GM23338 (cell line): Measurements from ENCODE around the gene CNTNAP2. TPM values are rescaled to one million over a fixed set of nuclear protein-coding genes. Genes with fewer than 3 reads are reported as not detected.

Source experiments
- ATAC-seq: fragments of 200-7000 bp; cut with Tn5 transposase; 3 replicates; pipeline ENCODE4 v1.9.1; 2020
- DNase-seq: peaks from one replicate; pipeline ENCODE4 v3.0.0-alpha.2; 2015; ENCODE audit warnings: low spot score
- H2AFZ ChIP-seq: fragments of 200-600 bp; sonication (generic); 2 replicates; pipeline ENCODE4 v1.8.0; 2016; ENCODE audit warnings: antibody characterized with exemption, mild to moderate bottlenecking, moderate library complexity
- H3F3A ChIP-seq: fragments of 200-600 bp; sonication (generic); replicated peaks from 2 replicates; pipeline ENCODE4 v1.8.0; 2017; ENCODE audit warnings: antibody characterized with exemption, mixed run types, low read depth
- H3K27ac ChIP-seq: fragments of 200-600 bp; sonication (generic); 2 replicates; pipeline ENCODE4 v1.6.1; 2016; ENCODE audit warnings: low read depth
- H3K27me3 ChIP-seq: fragments of 200-600 bp; sonication (generic); 2 replicates; pipeline ENCODE4 v1.8.0; 2016; ENCODE audit warnings: mild to moderate bottlenecking, mixed run types, moderate library complexity; ENCODE audit not compliant: insufficient read depth
- H3K36me3 ChIP-seq: fragments of 200-600 bp; sonication (generic); 2 replicates; pipeline ENCODE4 v1.8.0; 2016; ENCODE audit warnings: mild to moderate bottlenecking; ENCODE audit not compliant: insufficient read depth
- H3K4me1 ChIP-seq: fragments of 200-600 bp; sonication (generic); 2 replicates; pipeline ENCODE4 v1.8.0; 2016; ENCODE audit warnings: mild to moderate bottlenecking, moderate library complexity; ENCODE audit not compliant: insufficient read depth
- H3K4me2 ChIP-seq: fragments of 200-600 bp; sonication (generic); 2 replicates; pipeline ENCODE4 v1.7.1; 2017; ENCODE audit warnings: mixed run types
- H3K4me3 ChIP-seq: fragments of 200-600 bp; sonication (generic); 2 replicates; pipeline ENCODE4 v1.6.1; 2016; ENCODE audit warnings: mixed run types
- H3K79me2 ChIP-seq: fragments of 200-600 bp; sonication (generic); replicated peaks from 2 replicates; pipeline ENCODE4 v1.8.0; 2017; ENCODE audit warnings: mild to moderate bottlenecking; ENCODE audit not compliant: insufficient read depth
- H3K9me2 ChIP-seq: fragments of 200-600 bp; sonication (generic); 2 replicates; pipeline ENCODE4 v1.8.0; 2017; ENCODE audit not compliant: insufficient read depth
- H4K20me1 ChIP-seq: fragments of 200-600 bp; sonication (generic); replicated peaks from 2 replicates; pipeline ENCODE4 v1.8.0; 2017; ENCODE audit warnings: mild to moderate bottlenecking; ENCODE audit not compliant: insufficient read depth
- H3K27ac Mint-ChIP-seq: 2 replicates; pipeline ENCODE4 v1.8.0; 2020; ENCODE audit warnings: inconsistent platforms, mild to moderate bottlenecking, moderate library complexity, mixed read lengths
- H3K27me3 Mint-ChIP-seq: 3 replicates; pipeline ENCODE4 v1.8.0; 2022; ENCODE audit warnings: low read depth, mild to moderate bottlenecking, moderate library complexity, mixed read lengths, inconsistent platforms; ENCODE audit not compliant: insufficient read depth, poor library complexity
- H3K36me3 Mint-ChIP-seq: 3 replicates; pipeline ENCODE4 v1.8.0; 2021; ENCODE audit warnings: low read depth, mild to moderate bottlenecking, inconsistent platforms, moderate library complexity, mixed read lengths
- H3K4me1 Mint-ChIP-seq: 3 replicates; pipeline ENCODE4 v1.8.0; 2020; ENCODE audit warnings: mild to moderate bottlenecking, inconsistent platforms, mixed read lengths
- H3K4me3 Mint-ChIP-seq: 3 replicates; pipeline ENCODE4 v1.8.0; 2021; ENCODE audit warnings: moderate library complexity, mild to moderate bottlenecking, inconsistent platforms, mixed read lengths
- H3K9me3 Mint-ChIP-seq: 3 replicates; pipeline ENCODE4 v1.8.0; 2020; ENCODE audit warnings: moderate library complexity, mild to moderate bottlenecking, inconsistent platforms, mixed read lengths
- CREB1 ChIP-seq: fragments of 250-450 bp; sonication (Bioruptor Pico); IDR thresholded peaks from 2 replicates; pipeline ENCODE4 v1.5.0; 2020; ENCODE audit warnings: low read depth, mild to moderate bottlenecking, moderate library complexity
- CTCF ChIP-seq, 2 experiments: fragments of 200-600 bp in 1 of 2; sonication (generic) in 1 of 2; conservative IDR thresholded peaks; 2 replicates each; pipeline versions ENCODE4 v1.5.1 to v1.6.1; 2016 to 2017; ENCODE audit warnings: antibody characterized with exemption in 2 of 2, low read depth in 2 of 2, mild to moderate bottlenecking in 2 of 2, moderate library complexity in 1 of 2
- ETS1 ChIP-seq: IDR thresholded peaks from 2 replicates; pipeline ENCODE4 v1.6.1; 2016; ENCODE audit warnings: antibody characterized with exemption
- EZH2 ChIP-seq: fragments of 200-600 bp; sonication (generic); IDR thresholded peaks from one replicate; pipeline ENCODE4 v1.8.0; 2017; ENCODE audit warnings: antibody characterized with exemption, mild to moderate bottlenecking, low read depth; ENCODE audit not compliant: unreplicated experiment
- EZH2phosphoT487 ChIP-seq: fragments of 200-600 bp; sonication (generic); IDR thresholded peaks from one replicate; pipeline ENCODE4 v1.8.1; 2018; ENCODE audit warnings: antibody characterized with exemption; ENCODE audit not compliant: unreplicated experiment
- JUNB ChIP-seq: IDR thresholded peaks from one replicate; pipeline ENCODE4 v1.6.1; 2016; ENCODE audit warnings: antibody characterized with exemption; ENCODE audit not compliant: unreplicated experiment
- NANOG ChIP-seq: IDR thresholded peaks from 2 replicates; pipeline ENCODE4 v1.6.1; 2016; ENCODE audit warnings: antibody characterized with exemption, borderline replicate concordance
- POLR2AphosphoS5 ChIP-seq: IDR thresholded peaks from 2 replicates; pipeline ENCODE4 v1.6.1; 2016; ENCODE audit warnings: antibody characterized with exemption, low read depth
- REST ChIP-seq: IDR thresholded peaks from one replicate; pipeline ENCODE4 v1.6.1; 2018; ENCODE audit warnings: antibody characterized with exemption; ENCODE audit not compliant: unreplicated experiment
- STAT1 ChIP-seq: IDR thresholded peaks from one replicate; pipeline ENCODE4 v1.6.1; 2016; ENCODE audit warnings: antibody characterized with exemption; ENCODE audit not compliant: unreplicated experiment
- ZNF114 ChIP-seq: fragments of 250-450 bp; sonication (Bioruptor Pico); IDR thresholded peaks from 2 replicates; pipeline ENCODE4 v1.5.0; 2020; ENCODE audit warnings: mild to moderate bottlenecking, moderate library complexity
- ZNF331 ChIP-seq: fragments of 250-450 bp; sonication (Bioruptor Pico); IDR thresholded peaks from 2 replicates; pipeline ENCODE4 v1.5.0; 2020; ENCODE audit warnings: low read depth, mild to moderate bottlenecking, moderate library complexity
- ZNF462 ChIP-seq: fragments of 250-450 bp; sonication (Bioruptor Pico); IDR thresholded peaks from 2 replicates; pipeline ENCODE4 v1.5.0; 2020; ENCODE audit warnings: mild to moderate bottlenecking, moderate library complexity
- polyA plus RNA-seq: library from polyadenylated mRNA; unstranded; fragments of >200 nt; fragmentation: Nextera tagmentation; extraction: Ambion mirVana; gene quantifications from 2 replicates; pipeline ENCODE4 v1.2.1, GENCODE V29; 2016
- total RNA-seq: library from RNA; depleted of rRNA; stranded (reverse); fragments of >200 nt; shearing (Covaris generic); gene quantifications from 2 replicates; pipeline ENCODE4 v1.2.3, GENCODE V29; 2014

Gene CNTNAP2
- total and polyA plus RNA-seq, 2 experiments from 2014 or later, result 38.2 to 61.3 TPM

GRCh38 chr7:147678943-147679342, 1562.3 kb downstream of the CNTNAP2 start:
- Mint-ChIP-seq H3K36me3 (no peaks in the 10 kb centered on the region), H3K4me3 (no peak overlapping the region), H3K9me3 (peaks cover 2% of the 10 kb centered on the region; the same call in 1 of the 3 replicates), H3K4me1 (no peaks in the 10 kb centered on the region), H3K27me3 (no peaks in the 10 kb centered on the region), H3K27ac (no peak overlapping the region)
- no peaks in the 10 kb centered on the region for H3K9me2 ChIP-seq
- no peak overlapping the region for H2AFZ ChIP-seq
- no peak overlapping the region for H3K27ac ChIP-seq
- H3K4me3 ChIP-seq, result no peak overlapping the region
- no peaks in the 10 kb centered on the region for H3K36me3 ChIP-seq
- H3F3A ChIP-seq, result no peaks in the 10 kb centered on the region
- ATAC-seq, result no peak
- no peak for DNase-seq
- no peak overlapping the region for H3K4me2 ChIP-seq
- H3K27me3 ChIP-seq, result no peaks in the 10 kb centered on the region
- no peak for TF ChIP-seq CREB1 (CRISPR knock-in tag)
- no peak for TF ChIP-seq ETS1
- no peak for TF ChIP-seq EZH2
- no peak for TF ChIP-seq EZH2phosphoT487
- no peak for TF ChIP-seq ZNF462 (CRISPR knock-in tag)
- no peak for TF ChIP-seq ZNF114
- no peak for TF ChIP-seq ZNF331 (CRISPR knock-in tag)
- no peak for TF ChIP-seq NANOG
- TF ChIP-seq JUNB, result no peak
- TF ChIP-seq REST, result no peak
- no peak for TF ChIP-seq CTCF (conservative IDR thresholded peaks at IDR 0.05; ENCODE audit: low read depth in 2 of 2)
- TF ChIP-seq POLR2AphosphoS5, result no peak
- no peak for TF ChIP-seq STAT1
- H3K79me2 ChIP-seq, result no peaks in the 10 kb centered on the region
- H4K20me1 ChIP-seq, result no peaks in the 10 kb centered on the region
- H3K4me1 ChIP-seq, result no peaks in the 10 kb centered on the region
